Trophoblast cell (in vitro differentiated cells and primary cell): ENCODE results near the gene GUCY2F. TPM values are rescaled to one million over a fixed set of nuclear protein-coding genes. Genes with fewer than 3 reads are reported as not detected.

Experiments used
- DNase-seq, 2 donors: peaks; one replicate each; pipeline ENCODE4 v3.0.0-alpha.2; 2016
- H2AFZ ChIP-seq: 2 replicates; pipeline ENCODE4 v1.6.1; 2013; ENCODE audit warnings: low read length, moderate library complexity, mild to moderate bottlenecking; ENCODE audit not compliant: insufficient read depth, poor library complexity
- H2AK5ac ChIP-seq: 2 replicates; pipeline ENCODE4 v1.6.1; 2013; ENCODE audit warnings: mild to moderate bottlenecking, low read length
- H2BK120ac ChIP-seq: 2 replicates; pipeline ENCODE4 v1.6.1; 2013; ENCODE audit warnings: low read length, mild to moderate bottlenecking, moderate library complexity; ENCODE audit not compliant: insufficient read depth, poor library complexity
- H2BK12ac ChIP-seq: 2 replicates; pipeline ENCODE4 v1.6.1; 2013; ENCODE audit warnings: mild to moderate bottlenecking, low read length, moderate library complexity
- H2BK5ac ChIP-seq: 2 replicates; pipeline ENCODE4 v1.6.1; 2013; ENCODE audit warnings: low read length, low read depth, moderate library complexity, mild to moderate bottlenecking; ENCODE audit not compliant: poor library complexity
- H3K14ac ChIP-seq: 2 replicates; pipeline ENCODE4 v1.6.1; 2013; ENCODE audit warnings: mild to moderate bottlenecking, low read length
- H3K18ac ChIP-seq: 2 replicates; pipeline ENCODE4 v1.6.1; 2013; ENCODE audit warnings: mild to moderate bottlenecking, low read length
- H3K23ac ChIP-seq: 2 replicates; pipeline ENCODE4 v1.6.1; 2013; ENCODE audit warnings: low read length
- H3K27ac ChIP-seq: 2 replicates; pipeline ENCODE4 v1.5.1; 2013; ENCODE audit warnings: low read depth, mild to moderate bottlenecking, inconsistent platforms, low read length, moderate library complexity
- H3K27me3 ChIP-seq: 2 replicates; pipeline ENCODE4 v1.6.1; 2013; ENCODE audit warnings: inconsistent platforms, mild to moderate bottlenecking, low read length, moderate library complexity; ENCODE audit not compliant: insufficient read depth
- H3K36me3 ChIP-seq, 2 experiments: 1 replicate in 1 of 2; 2 replicates in 1 of 2; pipeline ENCODE4 v1.6.1; 2013; ENCODE audit warnings: low read length in 2 of 2, mild to moderate bottlenecking in 2 of 2, moderate library complexity in 1 of 2; ENCODE audit not compliant: insufficient read depth in 2 of 2, control insufficient read depth in 1 of 2
- H3K4ac ChIP-seq: 2 replicates; pipeline ENCODE4 v1.6.1; 2013; ENCODE audit warnings: low read depth, mild to moderate bottlenecking, low read length, moderate library complexity
- H3K4me1 ChIP-seq, 2 experiments: 1 replicate in 1 of 2; 2 replicates in 1 of 2; pipeline ENCODE4 v1.6.1; 2013; ENCODE audit warnings: low read length in 2 of 2, mild to moderate bottlenecking in 2 of 2, moderate library complexity in 1 of 2; ENCODE audit not compliant: insufficient read depth in 2 of 2, control insufficient read depth in 1 of 2
- H3K4me2 ChIP-seq: 2 replicates; pipeline ENCODE4 v1.6.1; 2013; ENCODE audit warnings: inconsistent platforms, mild to moderate bottlenecking, low read length, moderate library complexity
- H3K4me3 ChIP-seq: 2 replicates; pipeline ENCODE4 v1.5.1; 2013; ENCODE audit warnings: mild to moderate bottlenecking, low read depth, low read length, inconsistent platforms
- H3K79me1 ChIP-seq: one replicate; pipeline ENCODE4 v1.6.1; 2013; ENCODE audit warnings: low read length
- H3K79me2 ChIP-seq: 2 replicates; pipeline ENCODE4 v1.6.1; 2013; ENCODE audit warnings: low read length, mild to moderate bottlenecking; ENCODE audit not compliant: control insufficient read depth, insufficient read depth, poor library complexity
- H3K9ac ChIP-seq: 2 replicates; pipeline ENCODE4 v1.6.1; 2013; ENCODE audit warnings: mild to moderate bottlenecking, low read length
- H3K9me3 ChIP-seq: 2 replicates; pipeline ENCODE4 v1.6.1; 2013; ENCODE audit warnings: low read depth, mild to moderate bottlenecking, control low read depth, inconsistent platforms, low read length; ENCODE audit not compliant: insufficient read depth
- H4K12ac ChIP-seq: 2 replicates; pipeline ENCODE4 v1.6.1; 2013; ENCODE audit warnings: low read depth, mild to moderate bottlenecking, low read length, moderate library complexity
- H4K8ac ChIP-seq: 2 replicates; pipeline ENCODE4 v1.6.1; 2013; ENCODE audit warnings: low read depth, mild to moderate bottlenecking, low read length, moderate library complexity
- H4K91ac ChIP-seq: one replicate; pipeline ENCODE4 v1.6.1; 2013; ENCODE audit warnings: low read depth, mild to moderate bottlenecking, low read length, moderate library complexity
- WGBS: extraction: QIAGEN DNeasy Blood & Tissue Kit; methylation state at CpG from one replicate; pipeline ENCODE4 v1.1.7; 2013; ENCODE audit warnings: missing lambda C conversion rate; ENCODE audit not compliant: insufficient read length, insufficient coverage; ENCODE audit errors: extremely low coverage; 5-methylcytosine and 5-hydroxymethylcytosine counted together
- polyA plus RNA-seq: library from polyadenylated mRNA; stranded (reverse); fragments of 200-250 nt; gene quantifications from 2 replicates; pipeline ENCODE4 v1.2.3, GENCODE V29; 2013

The GUCY2F gene
- polyA plus RNA-seq = not detected in 2 replicates

DNA sequence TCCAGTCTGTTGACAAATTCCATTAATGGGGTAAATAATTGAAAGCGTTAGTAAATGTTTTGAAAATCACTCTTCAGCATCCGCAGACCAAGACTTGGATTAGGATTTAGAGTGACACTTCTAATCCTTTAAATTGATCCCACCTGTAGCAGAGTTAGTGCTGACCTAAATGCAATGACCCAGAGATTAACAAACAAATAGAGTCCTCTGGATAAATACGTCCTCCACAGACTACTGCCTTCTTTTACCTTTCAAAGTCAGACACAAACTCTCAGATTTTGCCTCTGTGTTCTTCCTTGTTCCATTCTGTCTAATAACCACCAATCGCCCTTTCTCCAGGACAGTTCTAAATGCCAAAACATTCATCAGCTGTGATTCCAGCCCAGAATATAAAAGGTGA, at the start of gene GUCY2F:
TSS of gene GUCY2F (minus strand) at position 101 of the 400 bp plus-strand sequence. CDS start 6,150 bp downstream, outside the sequence.
- Histone ChIP-seq H3K36me3 (no peaks in the 10 kb centered on the region), H4K12ac (no peak within 1 kb of the TSS), H3K4ac (no peak within 1 kb of the TSS), H2BK12ac (no peak within 1 kb of the TSS), H3K23ac (no peak within 1 kb of the TSS), H4K8ac (no peak within 1 kb of the TSS), H3K27me3 (no peaks in the 10 kb centered on the region), H2BK120ac (no peak within 1 kb of the TSS), H3K9me3 (no peaks in the 10 kb centered on the region), H3K4me2 (no peak within 1 kb of the TSS), H2AFZ (no peak within 1 kb of the TSS), H3K14ac (no peak within 1 kb of the TSS), H2BK5ac (no peak within 1 kb of the TSS), H3K79me2 (no peaks in the 10 kb centered on the region), H3K18ac (no peak within 1 kb of the TSS), H3K4me3 (no peak within 1 kb of the TSS), H3K79me1 (no peaks in the 10 kb centered on the region), H4K91ac (no peak within 1 kb of the TSS), H3K9ac (no peak within 1 kb of the TSS), H2AK5ac (no peak within 1 kb of the TSS), H3K27ac (no peak within 1 kb of the TSS), H3K4me1 (no peaks in the 10 kb centered on the region)
- no peak for DNase-seq
- no CpG with 5 or more reads among the region's 4 CpGs for WGBS

DNA sequence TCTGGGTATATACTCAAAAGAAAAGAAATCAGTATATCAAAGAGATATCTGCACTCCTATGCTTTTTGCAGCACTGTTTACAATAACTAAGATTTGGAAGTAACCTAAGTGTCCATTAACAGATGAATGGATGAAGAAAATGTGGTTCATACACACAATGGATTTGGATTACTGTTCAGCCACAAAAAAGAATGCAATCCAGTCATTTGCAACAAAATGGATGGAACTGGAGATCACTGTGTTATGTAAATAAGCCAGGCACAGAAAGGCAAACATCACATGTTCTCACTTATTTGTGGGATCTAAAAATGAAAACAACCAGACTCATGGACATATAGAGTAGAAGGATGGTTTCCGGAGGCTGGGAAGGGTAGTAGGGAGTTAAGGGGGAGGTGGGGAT, 37.1 kb upstream of the GUCY2F start:
- H2BK120ac ChIP-seq = no peak overlapping the region
- no peak overlapping the region for H3K4me3 ChIP-seq
- no peak overlapping the region for H3K27ac ChIP-seq
- no peaks in the 10 kb centered on the region for H3K4me1 ChIP-seq
- H3K18ac ChIP-seq = no peak overlapping the region
- H2BK5ac ChIP-seq = no peak overlapping the region
- no peak overlapping the region for H4K12ac ChIP-seq
- H3K27me3 ChIP-seq = no peaks in the 10 kb centered on the region
- no peak overlapping the region for H4K8ac ChIP-seq
- no peak overlapping the region for H2BK12ac ChIP-seq
- H2AK5ac ChIP-seq = no peak overlapping the region
- no peak overlapping the region for H3K4me2 ChIP-seq
- no peak overlapping the region for H3K9ac ChIP-seq
- no peak overlapping the region for H3K14ac ChIP-seq
- no peaks in the 10 kb centered on the region for H3K79me2 ChIP-seq
- no peaks in the 10 kb centered on the region for H3K36me3 ChIP-seq
- no CpG with 5 or more reads among the region's 1 CpG for WGBS
- H3K79me1 ChIP-seq = no peaks in the 10 kb centered on the region
- no peak overlapping the region for H3K4ac ChIP-seq
- no peak overlapping the region for H4K91ac ChIP-seq
- no peak overlapping the region for H3K23ac ChIP-seq
- no peak for DNase-seq
- H3K9me3 ChIP-seq = no peaks in the 10 kb centered on the region
- H2AFZ ChIP-seq = no peak overlapping the region

DNA sequence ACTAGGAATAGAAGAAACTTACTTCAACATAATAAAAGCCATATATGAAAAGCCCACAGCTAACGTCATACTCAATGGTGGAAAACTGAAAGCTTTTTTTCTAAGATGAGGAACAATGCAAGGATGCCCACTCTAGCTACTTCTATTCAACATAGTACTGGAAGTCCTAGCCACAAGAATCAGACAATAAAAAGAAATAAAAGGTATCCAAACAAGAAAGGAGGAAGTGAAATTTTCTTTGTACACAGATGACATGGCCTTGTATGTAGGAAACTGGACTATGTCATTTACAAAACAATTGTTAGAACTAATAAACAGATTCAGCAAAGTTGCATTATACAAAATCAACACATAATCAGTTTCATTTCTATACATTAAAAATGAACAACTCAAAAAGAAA, 29.2 kb upstream of the GUCY2F start:
- Histone ChIP-seq H3K23ac (no peak overlapping the region), H3K27ac (no peak overlapping the region), H3K4me1 (no peaks in the 10 kb centered on the region), H2AK5ac (no peak overlapping the region), H2BK12ac (no peak overlapping the region), H2BK5ac (no peak overlapping the region), H3K14ac (no peak overlapping the region), H3K18ac (no peak overlapping the region), H3K79me1 (no peaks in the 10 kb centered on the region), H3K4ac (no peak overlapping the region), H3K27me3 (no peaks in the 10 kb centered on the region), H3K79me2 (no peaks in the 10 kb centered on the region), H3K9me3 (no peaks in the 10 kb centered on the region), H3K36me3 (no peaks in the 10 kb centered on the region), H3K4me3 (no peak overlapping the region), H2AFZ (no peak overlapping the region), H3K9ac (no peak overlapping the region), H4K12ac (no peak overlapping the region), H3K4me2 (no peak overlapping the region), H4K91ac (no peak overlapping the region), H2BK120ac (no peak overlapping the region), H4K8ac (no peak overlapping the region)
- no CpG with 5 or more reads among the region's 1 CpG for whole genome bisulfite sequencing
- no peak for DNase-seq

DNA sequence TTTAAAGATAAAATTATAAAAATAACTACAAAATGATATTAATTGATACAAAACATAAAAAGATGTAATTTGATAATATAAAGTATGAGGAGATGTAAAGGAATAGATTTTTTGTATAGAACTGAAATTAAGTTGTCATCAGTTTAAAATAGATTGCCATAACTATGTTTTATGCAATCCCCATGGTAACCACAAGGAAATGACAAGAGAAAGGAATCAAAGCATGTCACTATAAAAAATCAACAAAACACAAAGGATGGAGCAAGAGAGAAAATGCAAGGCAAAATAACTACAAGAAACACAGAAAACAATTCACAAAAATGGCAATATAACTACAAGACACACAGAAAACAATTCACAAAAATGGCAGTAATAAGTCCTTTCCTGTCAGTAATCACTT, 27.0 kb upstream of the GUCY2F start:
- DNase-seq = no peak
- Histone ChIP-seq H3K4me1 (no peaks in the 10 kb centered on the region), H4K91ac (no peak overlapping the region), H3K36me3 (no peaks in the 10 kb centered on the region), H4K12ac (no peak overlapping the region), H3K27ac (no peak overlapping the region), H3K18ac (no peak overlapping the region), H3K14ac (no peak overlapping the region), H2BK120ac (no peak overlapping the region), H3K79me1 (no peaks in the 10 kb centered on the region), H3K23ac (no peak overlapping the region), H2BK5ac (no peak overlapping the region), H2AFZ (no peak overlapping the region), H4K8ac (no peak overlapping the region), H3K4me2 (no peak overlapping the region), H2BK12ac (no peak overlapping the region), H3K4ac (no peak overlapping the region), H3K79me2 (no peaks in the 10 kb centered on the region), H3K9me3 (no peaks in the 10 kb centered on the region), H3K9ac (no peak overlapping the region), H3K4me3 (no peak overlapping the region), H3K27me3 (no peaks in the 10 kb centered on the region), H2AK5ac (no peak overlapping the region)
